Measurements from ENCODE around the gene FNDC3B. TPM values are rescaled to one million over a fixed set of nuclear protein-coding genes. Genes with fewer than 3 reads are reported as not detected.

Gene FNDC3B
- total RNA-seq, 1 donor from 2014 or later: 79.2 TPM

DNA sequence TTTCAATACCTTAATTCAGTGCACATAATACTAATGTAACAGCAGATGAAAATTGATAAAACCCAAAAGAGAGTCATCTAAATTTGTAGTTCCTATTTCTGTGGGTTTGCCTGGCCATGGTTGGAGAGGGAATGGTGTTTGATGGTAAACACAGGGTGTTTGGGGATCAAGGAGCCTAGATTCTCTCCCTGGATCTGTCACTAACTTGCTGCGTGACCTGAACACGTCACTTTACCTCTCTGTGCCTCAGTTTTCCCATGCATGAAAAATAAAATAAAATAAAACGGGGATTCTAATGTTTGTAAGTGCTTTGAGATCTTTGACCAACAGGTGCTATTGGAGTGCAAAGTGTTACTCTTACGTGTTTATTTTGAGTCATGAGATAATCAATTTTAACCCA, 359.1 kb downstream of the FNDC3B start:
- Mint-ChIP-seq H3K27ac (no peak overlapping the region), H3K36me3 (peaks cover 12% of the 10 kb centered on the region), H3K4me1 (ENCODE audit: unreplicated experiment) (no peaks in the 10 kb centered on the region), H3K4me3 (no peak overlapping the region), H3K9me3 (no peaks in the 10 kb centered on the region), H3K27me3 (no peaks in the 10 kb centered on the region)
- TF ChIP-seq, protein P1, sequence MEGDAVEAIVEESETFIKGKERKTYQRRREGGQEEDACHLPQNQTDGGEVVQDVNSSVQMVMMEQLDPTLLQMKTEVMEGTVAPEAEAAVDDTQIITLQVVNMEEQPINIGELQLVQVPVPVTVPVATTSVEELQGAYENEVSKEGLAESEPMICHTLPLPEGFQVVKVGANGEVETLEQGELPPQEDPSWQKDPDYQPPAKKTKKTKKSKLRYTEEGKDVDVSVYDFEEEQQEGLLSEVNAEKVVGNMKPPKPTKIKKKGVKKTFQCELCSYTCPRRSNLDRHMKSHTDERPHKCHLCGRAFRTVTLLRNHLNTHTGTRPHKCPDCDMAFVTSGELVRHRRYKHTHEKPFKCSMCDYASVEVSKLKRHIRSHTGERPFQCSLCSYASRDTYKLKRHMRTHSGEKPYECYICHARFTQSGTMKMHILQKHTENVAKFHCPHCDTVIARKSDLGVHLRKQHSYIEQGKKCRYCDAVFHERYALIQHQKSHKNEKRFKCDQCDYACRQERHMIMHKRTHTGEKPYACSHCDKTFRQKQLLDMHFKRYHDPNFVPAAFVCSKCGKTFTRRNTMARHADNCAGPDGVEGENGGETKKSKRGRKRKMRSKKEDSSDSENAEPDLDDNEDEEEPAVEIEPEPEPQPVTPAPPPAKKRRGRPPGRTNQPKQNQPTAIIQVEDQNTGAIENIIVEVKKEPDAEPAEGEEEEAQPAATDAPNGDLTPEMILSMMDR (conservative IDR thresholded peaks at IDR 0.05): no peak
- no peak for DNase-seq (ENCODE audit: extremely low spot score, unreplicated experiment)

DNA sequence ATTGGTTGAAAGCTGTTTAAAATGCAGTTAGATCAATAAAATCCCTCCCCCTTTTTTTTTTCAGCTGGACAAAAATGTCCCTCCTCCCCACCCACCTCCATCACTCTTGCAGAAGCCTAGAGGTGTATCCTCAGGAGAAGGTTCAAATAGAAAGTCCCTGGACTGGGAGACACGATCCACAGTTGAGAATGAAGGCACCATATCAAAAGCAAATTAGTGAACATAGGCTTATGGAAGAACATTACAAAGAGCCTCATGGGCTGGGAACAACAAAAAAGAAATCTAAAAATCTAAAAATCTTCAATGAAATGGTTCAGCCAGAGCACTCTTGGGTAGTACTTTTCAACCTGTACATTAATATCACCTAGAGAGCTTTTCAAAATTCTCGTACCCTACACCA, 362.7 kb downstream of the FNDC3B start:
- no peaks in the 10 kb centered on the region for H3K9me3 Mint-ChIP-seq
- TF ChIP-seq, protein P1 (conservative IDR thresholded peaks at IDR 0.05): no peak
- H3K4me1 Mint-ChIP-seq (ENCODE audit: unreplicated experiment): no peaks in the 10 kb centered on the region
- H3K4me3 Mint-ChIP-seq: no peak overlapping the region
- peaks cover 11% of the 10 kb centered on the region for H3K36me3 Mint-ChIP-seq
- no peak for DNase-seq (ENCODE audit: extremely low spot score, unreplicated experiment)
- H3K27me3 Mint-ChIP-seq: no peaks in the 10 kb centered on the region
- no peak overlapping the region for H3K27ac Mint-ChIP-seq

DNA sequence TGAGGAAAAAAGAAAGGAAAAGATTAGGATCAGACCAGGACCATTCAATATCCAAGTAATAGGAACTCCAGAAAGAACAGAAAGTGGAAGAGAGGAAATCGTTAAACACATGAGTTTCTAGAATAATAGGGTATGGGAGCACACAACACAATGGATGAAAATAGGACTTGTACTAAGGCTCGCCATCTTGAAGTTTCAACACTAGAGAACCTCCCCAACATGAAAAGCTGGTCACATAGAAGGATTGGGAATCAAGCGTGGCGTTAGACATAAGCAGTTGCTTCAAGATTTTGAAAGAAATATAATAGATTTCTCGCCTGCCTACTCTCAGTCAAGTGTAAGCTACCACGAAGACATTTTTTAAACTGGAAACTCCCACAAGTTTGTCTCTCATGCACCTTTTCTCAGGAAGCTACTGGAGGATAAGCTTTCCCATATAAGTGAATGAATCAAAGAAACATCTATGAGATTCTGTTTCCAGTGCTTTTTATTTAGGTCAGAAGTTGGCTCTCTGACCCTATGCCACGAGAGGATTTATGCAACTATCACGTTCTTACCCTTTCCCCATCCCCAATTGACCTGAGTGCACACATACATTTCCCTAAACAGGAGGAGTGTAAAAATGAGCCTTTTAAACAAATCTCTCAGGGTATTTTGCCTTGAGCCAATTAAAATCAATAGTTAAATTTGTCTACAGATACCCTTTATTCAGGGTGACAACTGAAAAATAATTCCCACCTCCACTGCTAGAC, 363.7 kb downstream of the FNDC3B start:
- Mint-ChIP-seq H3K36me3 (peaks cover 11% of the 10 kb centered on the region), H3K9me3 (no peaks in the 10 kb centered on the region), H3K4me1 (ENCODE audit: unreplicated experiment) (no peaks in the 10 kb centered on the region), H3K4me3 (no peak overlapping the region), H3K27me3 (no peaks in the 10 kb centered on the region), H3K27ac (no peak overlapping the region)
- DNase-seq (ENCODE audit: extremely low spot score, unreplicated experiment): no peak
- TF ChIP-seq, protein P1 (conservative IDR thresholded peaks at IDR 0.05): no peak

DNA sequence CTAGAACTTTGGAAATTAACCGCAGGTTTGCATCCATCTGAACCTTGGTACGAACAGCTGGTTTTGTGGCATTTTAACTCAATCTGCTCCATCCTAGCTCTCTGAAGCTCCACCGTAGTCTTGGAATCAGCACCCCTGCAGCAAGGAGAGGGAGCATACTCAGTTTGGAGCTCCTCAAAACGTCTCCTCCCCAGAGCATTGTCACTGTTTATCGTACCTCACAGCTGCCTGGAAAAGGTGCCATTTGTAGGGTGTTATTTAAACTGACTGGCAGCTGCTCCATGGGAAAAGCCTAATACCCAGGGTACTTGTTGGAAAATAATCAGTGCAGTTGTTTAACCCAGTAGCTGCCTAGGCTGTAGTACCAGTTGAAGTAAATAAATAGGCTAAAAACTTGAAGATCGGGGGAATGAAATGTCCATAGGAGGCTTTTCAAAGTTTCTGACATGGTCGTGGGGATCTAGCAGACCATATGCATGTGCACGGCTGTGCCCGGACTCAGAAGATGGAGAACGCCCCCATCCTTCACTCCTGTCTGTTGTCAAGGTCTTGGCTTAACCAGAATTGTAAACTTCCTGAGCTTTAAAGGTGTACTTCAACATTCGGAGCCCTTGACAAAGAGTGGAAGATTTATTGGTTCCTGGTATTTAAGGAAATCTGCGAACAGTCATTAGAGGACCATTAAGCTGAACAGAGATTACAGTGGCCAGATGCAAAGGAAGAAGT, 365.0 kb downstream of the FNDC3B start:
- TF ChIP-seq, protein P1 (conservative IDR thresholded peaks at IDR 0.05): no peak
- H3K27ac Mint-ChIP-seq: no peak overlapping the region
- no peak overlapping the region for H3K4me3 Mint-ChIP-seq
- no peak for DNase-seq (ENCODE audit: extremely low spot score, unreplicated experiment)
- H3K36me3 Mint-ChIP-seq: peaks cover 11% of the 10 kb centered on the region
- H3K9me3 Mint-ChIP-seq: no peaks in the 10 kb centered on the region
- H3K4me1 Mint-ChIP-seq (ENCODE audit: unreplicated experiment): no peaks in the 10 kb centered on the region
- no peaks in the 10 kb centered on the region for H3K27me3 Mint-ChIP-seq

DNA sequence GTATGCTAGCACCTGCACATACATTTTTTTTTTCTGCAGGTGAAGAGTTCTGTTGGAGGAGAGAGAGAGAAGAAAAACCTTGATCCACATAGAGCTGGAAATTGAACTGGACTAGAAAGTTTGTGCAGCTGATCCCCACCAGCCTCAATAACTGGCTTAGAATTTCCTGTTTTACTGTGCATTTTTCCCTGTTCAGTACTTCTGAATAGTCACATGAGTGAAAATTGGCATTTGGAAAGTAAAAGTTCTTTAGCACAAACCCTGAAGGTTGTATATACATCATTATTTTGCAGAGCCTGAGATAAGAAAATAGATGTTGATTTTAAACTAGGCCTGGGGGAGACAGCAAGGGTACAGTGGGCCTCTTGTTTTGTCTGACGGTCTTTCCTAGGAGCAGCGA, 366.5 kb downstream of the FNDC3B start:
- DNase-seq (ENCODE audit: extremely low spot score, unreplicated experiment): no peak
- Mint-ChIP-seq H3K4me1 (ENCODE audit: unreplicated experiment) (no peaks in the 10 kb centered on the region), H3K4me3 (no peak overlapping the region), H3K27ac (no peak overlapping the region), H3K36me3 (peaks cover 11% of the 10 kb centered on the region), H3K9me3 (no peaks in the 10 kb centered on the region), H3K27me3 (no peaks in the 10 kb centered on the region)
- TF ChIP-seq, protein P1 (conservative IDR thresholded peaks at IDR 0.05): no peak

Measured in type B pancreatic cell (in vitro differentiated cells).